Activated gamma-delta T cell treated with anti-CD3 and anti-CD28 coated beads, Interleukin-2, amount 50 U/mL, for 16 hours (primary cell): ENCODE measurements around the gene HOXB9.

ENCODE experiments used
- DNase-seq: peaks from one replicate; pipeline ENCODE4 v3.0.0-alpha.2; 2020; ENCODE audit warnings: low read depth

HOXB9 gene

GRCh38 chr17:48626245-48627117 is at the start of gene HOXB9:
TSS of gene HOXB9 (minus strand) at chr17:48626358. CDS start at chr17:48626269, 89 bp downstream.
- DNase-seq: peak; percentile 49

GRCh38 chr17:48672340-48672739 is 46.2 kb upstream of the HOXB9 start:
- DNase-seq: no peak

- peak; percentile 48 for DNase-seq
These were observed 45.6 kb upstream of the HOXB9 start for GRCh38 chr17:48671697-48672171.

GRCh38 chr17:48663134-48663924 is 37.2 kb upstream of the HOXB9 start:
- no peak for DNase-seq

GRCh38 chr17:48655913-48656312 is 29.8 kb upstream of the HOXB9 start:
- DNase-seq: no peak

- DNase-seq: no peak
These were observed 23.6 kb upstream of the HOXB9 start for GRCh38 chr17:48649741-48650140.

- no peak for DNase-seq
These were observed 21.7 kb upstream of the HOXB9 start for GRCh38 chr17:48647963-48648245.

- no peak for DNase-seq
These were observed 21.2 kb upstream of the HOXB9 start for GRCh38 chr17:48647103-48647962.

- no peak for DNase-seq
These were observed 20.3 kb upstream of the HOXB9 start for GRCh38 chr17:48646183-48647102.

GRCh38 chr17:48645639-48646182 is 19.6 kb upstream of the HOXB9 start:
- no peak for DNase-seq

- no peak for DNase-seq
These were observed 18.9 kb upstream of the HOXB9 start for GRCh38 chr17:48644910-48645557.

- DNase-seq: no peak
These were observed 18.0 kb upstream of the HOXB9 start for GRCh38 chr17:48644159-48644558.

GRCh38 chr17:48643697-48644012 is 17.5 kb upstream of the HOXB9 start:
- no peak for DNase-seq

GRCh38 chr17:48642843-48643696 is 16.9 kb upstream of the HOXB9 start:
- no peak for DNase-seq

GRCh38 chr17:48642059-48642842 is 16.1 kb upstream of the HOXB9 start:
- DNase-seq: no peak

GRCh38 chr17:48641541-48642058 is 15.4 kb upstream of the HOXB9 start:
- no peak for DNase-seq

- DNase-seq: no peak
These were observed 14.7 kb upstream of the HOXB9 start for GRCh38 chr17:48640858-48641180.

- no peak for DNase-seq
These were observed 14.1 kb upstream of the HOXB9 start for GRCh38 chr17:48639982-48640857.
